ENCODE measurements around the gene FHIT. TPM values are rescaled to one million over a fixed set of nuclear protein-coding genes. Genes with fewer than 3 reads are reported as not detected.

FHIT gene
- total and polyA plus RNA-seq, 4 donors, result 6.9 to 16.5 (median 9.9) TPM

GRCh38 chr3:60827666-60828065, 423.6 kb downstream of the FHIT start:
- Histone ChIP-seq H3K27ac (ENCODE audit: low read depth, low read length) (no peak overlapping the region), H3K4me1 (ENCODE audit: control insufficient read depth, insufficient read depth, low read length) (no peaks in the 10 kb centered on the region), H3K9me3 (ENCODE audit: control insufficient read depth, insufficient read depth, low read length) (no peaks in the 10 kb centered on the region), H3K36me3 (ENCODE audit: control insufficient read depth, insufficient read depth, low read length) (no peaks in the 10 kb centered on the region), H3K4me3 (ENCODE audit: low read depth, low read length) (no peak overlapping the region), H3K27me3 (ENCODE audit: control insufficient read depth, insufficient read depth, low read length) (no peaks in the 10 kb centered on the region)
- peak in 1 of 6 donors; percentile 12 for DNase-seq (ENCODE audit: low read depth in 4 of 6, low spot score in 6 of 6)
- no CpG with 5 or more reads among the region's 1 CpG for WGBS (ENCODE audit: insufficient coverage)

- H3K9me3 ChIP-seq (ENCODE audit: control insufficient read depth, insufficient read depth, low read length), result no peaks in the 10 kb centered on the region
- no peak for DNase-seq (ENCODE audit: low read depth in 4 of 6, low spot score in 6 of 6)
- 88% methylated on average over 6 of the region's 6 CpGs for WGBS (ENCODE audit: insufficient coverage)
These were observed 424.7 kb downstream of the FHIT start for GRCh38 chr3:60826511-60826910.

GRCh38 chr3:60812502-60812901, 438.8 kb downstream of the FHIT start:
- H3K9me3 ChIP-seq (ENCODE audit: control insufficient read depth, insufficient read depth, low read length), result no peaks in the 10 kb centered on the region
- H3K27me3 ChIP-seq (ENCODE audit: control insufficient read depth, insufficient read depth, low read length), result no peaks in the 10 kb centered on the region
- no peak for DNase-seq (ENCODE audit: low read depth in 4 of 6, low spot score in 6 of 6)
- H3K4me1 ChIP-seq (ENCODE audit: control insufficient read depth, insufficient read depth, low read length), result no peaks in the 10 kb centered on the region
- no peaks in the 10 kb centered on the region for H3K36me3 ChIP-seq (ENCODE audit: control insufficient read depth, insufficient read depth, low read length)
- H3K27ac ChIP-seq (ENCODE audit: low read depth, low read length), result no peak overlapping the region
- 80% methylated on average over 1 of the region's 2 CpGs for WGBS (ENCODE audit: insufficient coverage)
- H3K4me3 ChIP-seq (ENCODE audit: low read depth, low read length), result no peak overlapping the region

More at GRCh38 chr3:60826511-60826910, 424.7 kb downstream of the FHIT start:
- Histone ChIP-seq H3K36me3 (ENCODE audit: control insufficient read depth, insufficient read depth, low read length) (no peaks in the 10 kb centered on the region), H3K4me3 (ENCODE audit: low read depth, low read length) (no peak overlapping the region), H3K27ac (ENCODE audit: low read depth, low read length) (no peak overlapping the region), H3K4me1 (ENCODE audit: control insufficient read depth, insufficient read depth, low read length) (no peaks in the 10 kb centered on the region), H3K27me3 (ENCODE audit: control insufficient read depth, insufficient read depth, low read length) (no peaks in the 10 kb centered on the region)

GRCh38 chr3:60810881-60811280, 440.4 kb downstream of the FHIT start:
- Histone ChIP-seq H3K9me3 (ENCODE audit: control insufficient read depth, insufficient read depth, low read length) (no peaks in the 10 kb centered on the region), H3K27me3 (ENCODE audit: control insufficient read depth, insufficient read depth, low read length) (no peaks in the 10 kb centered on the region), H3K4me1 (ENCODE audit: control insufficient read depth, insufficient read depth, low read length) (no peaks in the 10 kb centered on the region), H3K4me3 (ENCODE audit: low read depth, low read length) (no peak overlapping the region), H3K36me3 (ENCODE audit: control insufficient read depth, insufficient read depth, low read length) (no peaks in the 10 kb centered on the region), H3K27ac (ENCODE audit: low read depth, low read length) (no peak overlapping the region)
- WGBS (ENCODE audit: insufficient coverage), result no CpG with 5 or more reads among the region's 4 CpGs
- no peak for DNase-seq (ENCODE audit: low read depth in 4 of 6, low spot score in 6 of 6)

GRCh38 chr3:60809857-60810610, 441.2 kb downstream of the FHIT start:
- no peak overlapping the region for H3K4me3 ChIP-seq (ENCODE audit: low read depth, low read length)
- H3K4me1 ChIP-seq (ENCODE audit: control insufficient read depth, insufficient read depth, low read length), result no peaks in the 10 kb centered on the region
- no peaks in the 10 kb centered on the region for H3K9me3 ChIP-seq (ENCODE audit: control insufficient read depth, insufficient read depth, low read length)
- WGBS (ENCODE audit: insufficient coverage), result 50% methylated on average over 2 of the region's 4 CpGs
- no peaks in the 10 kb centered on the region for H3K36me3 ChIP-seq (ENCODE audit: control insufficient read depth, insufficient read depth, low read length)
- no peak overlapping the region for H3K27ac ChIP-seq (ENCODE audit: low read depth, low read length)
- H3K27me3 ChIP-seq (ENCODE audit: control insufficient read depth, insufficient read depth, low read length), result no peaks in the 10 kb centered on the region
- DNase-seq (ENCODE audit: low read depth in 4 of 6, low spot score in 6 of 6), result peak in 1 of 6 donors; percentile 63

GRCh38 chr3:60803216-60804173, 447.8 kb downstream of the FHIT start:
- no peaks in the 10 kb centered on the region for H3K27me3 ChIP-seq (ENCODE audit: control insufficient read depth, insufficient read depth, low read length)
- WGBS (ENCODE audit: insufficient coverage), result 24% methylated on average over 12 of the region's 19 CpGs
- H3K36me3 ChIP-seq (ENCODE audit: control insufficient read depth, insufficient read depth, low read length), result no peaks in the 10 kb centered on the region
- peak; percentile 51 to 91 (median 64) for DNase-seq (ENCODE audit: low read depth in 4 of 6, low spot score in 6 of 6)
- H3K9me3 ChIP-seq (ENCODE audit: control insufficient read depth, insufficient read depth, low read length), result no peaks in the 10 kb centered on the region
- peak overlapping the region; percentile 70 for H3K27ac ChIP-seq (ENCODE audit: low read depth, low read length)
- peak overlapping the region; percentile 13 for H3K4me3 ChIP-seq (ENCODE audit: low read depth, low read length)
- H3K4me1 ChIP-seq (ENCODE audit: control insufficient read depth, insufficient read depth, low read length), result peaks cover 9% of the 10 kb centered on the region

- H3K27ac ChIP-seq (ENCODE audit: low read depth, low read length), result no peak overlapping the region
- no peaks in the 10 kb centered on the region for H3K27me3 ChIP-seq (ENCODE audit: control insufficient read depth, insufficient read depth, low read length)
- H3K36me3 ChIP-seq (ENCODE audit: control insufficient read depth, insufficient read depth, low read length), result no peaks in the 10 kb centered on the region
- no peak for DNase-seq (ENCODE audit: low read depth in 4 of 6, low spot score in 6 of 6)
- no CpG with 5 or more reads among the region's 2 CpGs for WGBS (ENCODE audit: insufficient coverage)
- peaks cover 9% of the 10 kb centered on the region for H3K4me1 ChIP-seq (ENCODE audit: control insufficient read depth, insufficient read depth, low read length)
- H3K4me3 ChIP-seq (ENCODE audit: low read depth, low read length), result no peak overlapping the region
- no peaks in the 10 kb centered on the region for H3K9me3 ChIP-seq (ENCODE audit: control insufficient read depth, insufficient read depth, low read length)
These were observed 449.9 kb downstream of the FHIT start for GRCh38 chr3:60801307-60801706.

- Histone ChIP-seq H3K9me3 (ENCODE audit: control insufficient read depth, insufficient read depth, low read length) (no peaks in the 10 kb centered on the region), H3K4me3 (ENCODE audit: low read depth, low read length) (no peak overlapping the region), H3K4me1 (ENCODE audit: control insufficient read depth, insufficient read depth, low read length) (peaks cover under 1% of the 10 kb centered on the region), H3K27me3 (ENCODE audit: control insufficient read depth, insufficient read depth, low read length) (no peaks in the 10 kb centered on the region), H3K36me3 (ENCODE audit: control insufficient read depth, insufficient read depth, low read length) (no peaks in the 10 kb centered on the region), H3K27ac (ENCODE audit: low read depth, low read length) (no peak overlapping the region)
- DNase-seq (ENCODE audit: low read depth in 4 of 6, low spot score in 6 of 6), result no peak
These were observed 452.8 kb downstream of the FHIT start for GRCh38 chr3:60798456-60798855.

- WGBS (ENCODE audit: insufficient coverage), result 80% methylated on average over 1 of the region's 3 CpGs
- Histone ChIP-seq H3K4me1 (ENCODE audit: control insufficient read depth, insufficient read depth, low read length) (peaks cover 3% of the 10 kb centered on the region), H3K27ac (ENCODE audit: low read depth, low read length) (no peak overlapping the region), H3K36me3 (ENCODE audit: control insufficient read depth, insufficient read depth, low read length) (no peaks in the 10 kb centered on the region), H3K4me3 (ENCODE audit: low read depth, low read length) (no peak overlapping the region), H3K27me3 (ENCODE audit: control insufficient read depth, insufficient read depth, low read length) (no peaks in the 10 kb centered on the region), H3K9me3 (ENCODE audit: control insufficient read depth, insufficient read depth, low read length) (no peaks in the 10 kb centered on the region)
- peak in 1 of 6 donors; percentile 50 for DNase-seq (ENCODE audit: low read depth in 4 of 6, low spot score in 6 of 6)
These were observed 458.9 kb downstream of the FHIT start for GRCh38 chr3:60792249-60792852.

Data from spinal cord (tissue), 10 donors.